HG02852 (cell line): ENCODE measurements around the gene ITGAD.

Experiments
- ATAC-seq: cut with Tn5 transposase; IDR thresholded peaks from one replicate; pipeline ENCODE4 v1.9.1; 2021; ENCODE audit warnings: mild to moderate bottlenecking, moderate library complexity; ENCODE audit not compliant: unreplicated experiment

ITGAD gene

DNA sequence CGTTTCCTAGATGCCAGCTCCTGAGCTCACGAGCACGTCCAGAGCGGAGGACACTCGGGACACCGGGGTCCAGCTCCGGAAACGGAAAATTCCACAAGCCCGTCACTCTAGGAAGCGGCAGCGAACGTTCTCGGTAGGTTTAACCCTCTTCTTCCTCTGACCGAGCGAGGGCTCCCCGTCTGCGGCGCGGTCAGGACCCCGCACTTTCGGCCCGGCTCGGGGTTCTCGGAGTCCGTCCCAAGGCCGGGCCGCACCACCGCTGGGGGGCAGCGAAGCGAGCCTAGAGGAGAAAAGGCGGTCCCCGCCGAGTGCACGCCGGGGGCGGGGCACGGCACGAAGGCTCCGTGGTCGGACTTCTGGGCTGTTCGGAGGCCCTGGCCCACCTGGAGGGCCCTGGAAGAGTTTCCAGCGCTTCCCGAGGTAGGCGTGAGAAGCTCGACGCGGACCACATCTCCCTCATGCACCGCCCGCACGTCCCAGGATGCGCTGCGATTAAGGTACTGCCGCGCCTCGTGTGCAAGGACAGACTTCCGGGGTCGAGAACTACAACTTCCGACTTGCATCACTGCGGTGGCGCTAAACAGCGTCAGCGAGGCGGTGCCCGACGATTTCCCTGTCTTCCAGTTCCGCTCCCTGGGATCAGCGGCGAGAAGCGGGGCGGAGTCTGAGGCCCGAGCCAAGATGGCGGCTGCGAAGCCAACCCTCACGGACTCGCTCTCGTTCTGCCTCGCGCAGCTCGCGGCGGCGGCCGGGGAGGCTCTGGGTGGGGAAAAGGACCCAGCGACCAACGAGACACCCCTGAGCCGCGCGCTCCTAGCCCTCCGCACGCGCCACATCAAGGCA is 65.9 kb downstream of the ITGAD start, which contains the start of gene ARMC5:
Gene ARMC5, plus strand, starts transcription at position 658 of the 843 bp plus-strand sequence. Its CDS starts 24 bp downstream, at position 682.
- ATAC-seq = peak; percentile 75

DNA sequence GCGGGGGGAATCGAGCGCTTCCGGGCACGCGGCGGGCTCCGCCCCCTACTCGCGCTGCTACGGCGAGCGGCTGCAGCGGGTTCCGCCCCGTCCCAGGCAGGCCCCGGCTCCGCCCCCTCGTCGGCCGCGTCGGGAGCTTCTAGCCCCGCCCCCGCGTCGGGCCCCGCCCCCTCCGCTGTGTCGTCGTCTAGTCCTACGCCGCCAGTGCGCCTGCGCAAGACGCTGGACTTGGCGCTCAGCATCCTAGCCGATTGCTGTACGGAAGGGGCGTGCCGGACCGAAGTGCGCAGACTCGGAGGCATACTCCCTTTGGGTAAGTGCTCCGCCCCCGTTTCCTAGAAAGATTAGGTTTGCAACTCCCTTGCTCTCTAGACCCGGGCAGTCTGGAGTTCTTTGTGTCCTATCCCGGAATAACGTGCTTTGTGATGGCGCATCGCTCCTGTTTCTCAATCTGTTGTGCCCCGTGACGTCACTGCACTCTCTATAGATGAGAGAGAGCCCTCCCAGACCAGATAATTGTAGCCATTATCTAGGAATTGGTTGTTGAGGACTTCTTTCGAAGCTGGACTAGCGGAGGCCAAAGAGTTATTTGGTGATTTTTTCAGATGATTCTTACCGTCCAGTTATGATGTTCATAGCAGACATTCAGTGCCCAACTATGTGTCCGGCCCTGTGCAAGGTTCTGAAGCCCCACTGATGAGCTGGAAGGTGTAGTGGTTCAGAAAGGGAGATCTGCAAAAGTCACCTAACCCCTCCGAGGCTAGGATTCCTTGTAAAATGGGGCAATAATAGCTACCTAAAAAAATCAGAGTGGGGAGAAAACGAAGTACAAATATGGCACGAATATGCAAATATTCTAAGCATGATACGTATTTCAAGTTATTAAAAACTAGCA is 66.8 kb downstream of the ITGAD start:
- peak; percentile 66 for ATAC-seq

DNA sequence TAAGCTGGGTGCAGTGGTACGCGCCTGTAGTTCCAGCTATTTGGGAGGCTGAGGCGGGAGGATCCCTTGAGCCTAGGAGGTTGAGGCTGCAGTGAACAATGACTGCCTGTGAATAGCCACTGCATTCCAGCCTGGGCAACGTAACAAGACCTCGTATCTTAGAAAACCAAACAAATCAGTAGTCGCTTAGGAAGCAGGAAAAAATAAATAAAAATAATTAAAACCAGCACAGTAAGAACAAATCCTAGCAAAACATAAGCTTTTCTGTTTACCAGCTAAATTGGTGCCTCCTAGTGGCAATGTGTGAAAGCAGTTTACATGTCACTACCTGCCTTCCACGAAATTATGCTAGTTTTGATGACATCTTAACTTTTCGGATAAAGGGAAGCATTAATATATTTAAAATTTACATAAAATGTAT is 67.5 kb downstream of the ITGAD start:
- ATAC-seq = no peak

DNA sequence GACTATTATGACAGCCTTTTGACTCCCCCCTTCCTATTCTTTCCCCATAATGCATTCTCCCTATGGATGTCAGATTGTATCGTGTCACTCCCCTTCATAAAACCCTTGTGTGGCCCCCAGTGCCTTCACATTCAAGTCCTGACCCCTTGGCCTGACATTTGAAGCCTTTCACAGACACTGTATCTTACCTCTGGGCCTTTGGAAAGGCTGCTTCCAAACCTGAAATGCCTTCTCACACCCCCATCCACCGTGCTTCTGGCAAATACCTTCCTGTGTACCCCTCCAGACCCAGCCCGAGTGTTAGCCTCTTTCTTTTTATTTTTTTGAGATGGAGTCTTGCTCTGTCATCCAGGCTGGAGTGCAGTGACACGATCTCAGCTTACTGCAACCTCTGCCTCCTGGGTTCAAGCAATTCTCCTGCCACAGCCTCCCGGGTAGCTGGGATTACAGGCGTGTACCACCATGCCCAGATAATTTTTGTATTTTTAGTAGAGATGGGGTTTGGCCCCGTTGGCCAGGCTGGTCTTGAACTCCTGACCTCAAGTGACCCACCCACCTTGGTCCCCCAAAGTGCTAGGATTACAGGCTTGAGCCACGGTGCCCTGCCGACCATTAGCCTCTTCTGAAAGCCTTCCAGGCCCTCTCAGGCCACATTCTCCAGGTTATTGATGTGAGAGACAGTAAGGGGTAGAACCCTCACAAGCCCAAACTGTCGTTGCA is 68.2 kb downstream of the ITGAD start:
- no peak for ATAC-seq

DNA sequence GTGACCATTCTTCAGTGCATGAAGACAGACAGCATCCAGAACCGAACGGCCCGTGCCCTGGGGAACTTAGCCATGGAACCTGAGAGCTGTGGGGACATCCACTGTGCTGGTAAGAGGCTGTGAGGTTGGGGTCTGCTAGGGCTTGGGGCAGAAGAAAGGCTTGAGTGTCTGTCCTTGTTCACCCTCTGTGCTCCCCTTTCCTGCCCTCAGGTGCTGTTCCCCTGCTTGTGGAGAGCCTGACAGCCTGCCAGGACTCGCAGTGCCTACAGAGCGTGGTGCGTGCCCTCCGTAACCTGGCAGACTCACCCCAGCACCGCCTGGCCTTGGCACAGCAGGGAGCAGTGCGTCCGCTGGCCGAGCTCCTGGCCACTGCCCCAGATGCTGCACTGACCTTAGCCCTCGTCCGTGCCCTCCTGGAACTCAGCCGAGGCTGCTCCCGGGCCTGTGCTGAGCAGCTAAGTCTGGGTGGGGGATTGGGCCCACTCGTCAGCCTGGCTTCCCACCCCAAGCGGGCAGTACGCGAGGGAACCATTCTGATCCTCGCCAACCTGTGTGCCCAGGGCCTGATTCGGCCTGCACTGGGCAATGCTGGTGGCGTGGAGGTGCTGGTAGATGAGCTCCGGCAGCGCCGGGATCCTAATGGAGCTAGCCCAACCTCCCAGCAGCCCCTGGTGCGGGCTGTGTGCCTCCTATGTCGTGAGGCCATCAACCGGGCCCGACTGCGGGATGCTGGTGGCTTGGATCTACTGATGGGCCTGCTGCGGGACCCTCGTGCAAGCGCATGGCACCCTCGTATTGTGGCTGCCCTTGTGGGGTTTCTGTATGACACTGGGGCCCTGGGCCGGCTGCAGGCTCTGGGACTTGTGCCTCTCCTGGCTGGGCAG is 69.0 kb downstream of the ITGAD start:
- no peak for ATAC-seq

DNA sequence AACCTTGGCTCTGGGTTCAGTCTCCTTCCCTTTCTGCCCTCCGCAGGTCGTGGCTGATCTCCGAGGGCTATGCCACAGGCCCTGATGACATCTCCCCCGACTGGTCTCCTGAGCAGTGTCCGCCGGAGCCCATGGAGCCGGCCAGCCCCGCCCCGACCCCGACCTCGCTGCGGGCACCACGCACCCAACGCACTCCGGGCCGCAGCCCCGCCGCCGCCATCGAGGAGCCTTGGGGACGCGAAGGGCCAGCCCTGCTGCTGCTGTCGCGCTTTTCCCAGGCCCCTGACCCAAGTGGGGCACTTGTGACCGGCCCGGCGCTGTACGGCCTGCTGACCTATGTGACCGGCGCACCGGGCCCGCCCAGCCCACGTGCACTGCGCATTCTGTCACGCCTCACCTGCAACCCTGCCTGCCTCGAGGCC is 71.2 kb downstream of the ITGAD start:
- ATAC-seq = no peak

DNA sequence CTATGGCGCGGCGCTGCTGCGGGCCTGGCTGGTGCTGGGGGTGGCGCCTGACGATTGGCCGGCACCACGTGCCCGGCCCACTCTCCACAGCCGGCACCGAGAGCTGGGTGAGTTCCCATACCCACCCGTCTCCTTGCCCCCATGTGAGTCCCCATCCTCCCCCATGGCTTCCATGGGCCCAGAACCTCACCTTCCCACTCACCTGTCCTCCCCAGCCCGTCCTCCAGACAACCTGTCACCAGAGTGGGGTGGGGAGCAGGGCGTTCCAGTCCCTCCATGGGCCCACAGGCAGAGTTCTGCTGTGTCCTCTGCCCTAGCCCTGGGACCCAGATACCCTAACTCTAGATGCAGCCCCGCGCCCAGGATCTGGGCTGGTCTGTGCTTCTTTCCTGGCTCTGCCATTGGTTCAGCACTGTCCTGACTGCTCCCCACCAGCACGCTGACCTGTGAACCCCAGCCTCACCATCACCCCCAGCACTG is 71.7 kb downstream of the ITGAD start:
- ATAC-seq = no peak

DNA sequence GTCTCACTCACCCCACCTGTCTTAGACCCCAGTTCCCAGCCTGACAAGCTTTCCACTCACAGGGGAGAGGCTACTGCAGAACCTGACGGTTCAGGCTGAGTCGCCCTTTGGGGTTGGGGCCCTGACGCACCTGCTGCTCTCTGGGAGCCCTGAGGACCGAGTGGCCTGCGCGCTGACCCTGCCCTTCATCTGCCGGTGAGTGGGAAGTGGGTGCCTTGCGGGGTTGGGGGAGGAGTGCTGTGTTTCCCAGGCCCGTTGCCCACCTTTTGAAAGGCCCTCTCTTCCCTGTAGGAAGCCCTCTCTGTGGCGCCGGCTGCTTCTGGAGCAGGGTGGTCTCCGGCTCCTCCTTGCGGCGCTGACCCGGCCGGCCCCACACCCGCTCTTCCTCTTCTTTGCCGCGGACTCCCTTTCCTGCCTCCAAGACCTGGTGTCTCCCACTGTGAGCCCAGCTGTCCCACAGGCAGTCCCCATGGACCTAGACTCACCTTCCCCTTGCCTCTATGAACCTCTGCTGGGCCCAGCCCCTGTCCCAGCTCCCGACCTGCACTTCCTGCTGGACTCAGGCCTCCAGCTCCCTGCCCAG is 72.7 kb downstream of the ITGAD start:
- ATAC-seq = no peak

DNA sequence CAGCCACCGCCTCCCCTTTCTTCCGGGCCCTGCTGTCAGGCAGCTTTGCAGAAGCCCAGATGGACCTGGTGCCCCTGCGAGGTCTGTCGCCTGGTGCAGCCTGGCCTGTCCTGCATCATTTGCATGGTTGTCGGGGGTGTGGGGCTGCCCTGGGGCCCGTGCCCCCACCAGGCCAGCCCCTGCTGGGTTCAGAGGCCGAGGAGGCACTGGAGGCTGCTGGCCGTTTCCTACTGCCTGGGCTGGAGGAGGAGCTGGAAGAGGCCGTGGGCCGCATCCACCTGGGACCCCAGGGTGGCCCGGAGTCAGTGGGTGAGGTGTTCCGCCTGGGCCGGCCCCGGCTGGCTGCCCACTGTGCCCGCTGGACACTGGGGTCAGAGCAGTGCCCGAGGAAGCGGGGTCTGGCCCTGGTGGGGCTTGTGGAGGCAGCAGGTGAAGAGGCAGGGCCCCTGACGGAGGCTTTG is 73.3 kb downstream of the ITGAD start:
- ATAC-seq = no peak

DNA sequence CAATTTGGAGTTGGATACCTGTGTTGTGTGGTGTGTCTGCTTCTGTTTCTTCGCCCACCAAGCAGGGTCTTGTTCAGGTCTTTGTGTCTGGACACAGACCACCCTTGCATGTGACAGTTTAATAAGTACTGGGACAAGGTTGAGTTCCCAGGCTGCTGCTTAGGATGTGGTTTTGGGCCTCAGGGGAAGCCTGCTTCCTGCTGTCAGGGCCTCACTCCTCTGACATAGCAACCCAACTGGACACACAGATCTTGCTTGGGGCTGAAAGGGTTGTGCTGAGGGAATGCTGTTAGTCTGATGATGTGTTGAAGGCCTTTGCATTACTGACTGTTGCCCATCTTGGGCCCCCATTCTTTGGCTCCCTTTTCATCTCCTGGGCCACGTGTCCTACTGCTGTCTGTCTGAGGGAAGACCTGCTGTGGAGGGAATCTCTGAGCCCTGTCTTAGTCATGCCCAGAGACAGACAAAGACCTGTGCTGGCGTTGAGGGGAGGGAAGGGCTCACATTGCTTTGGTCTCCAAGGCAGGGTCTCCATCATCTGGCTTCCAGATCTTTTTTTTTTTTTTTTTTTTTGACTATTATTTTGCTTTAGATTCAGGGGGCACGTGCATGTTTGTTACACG is 74.1 kb downstream of the ITGAD start:
- ATAC-seq = no peak

DNA sequence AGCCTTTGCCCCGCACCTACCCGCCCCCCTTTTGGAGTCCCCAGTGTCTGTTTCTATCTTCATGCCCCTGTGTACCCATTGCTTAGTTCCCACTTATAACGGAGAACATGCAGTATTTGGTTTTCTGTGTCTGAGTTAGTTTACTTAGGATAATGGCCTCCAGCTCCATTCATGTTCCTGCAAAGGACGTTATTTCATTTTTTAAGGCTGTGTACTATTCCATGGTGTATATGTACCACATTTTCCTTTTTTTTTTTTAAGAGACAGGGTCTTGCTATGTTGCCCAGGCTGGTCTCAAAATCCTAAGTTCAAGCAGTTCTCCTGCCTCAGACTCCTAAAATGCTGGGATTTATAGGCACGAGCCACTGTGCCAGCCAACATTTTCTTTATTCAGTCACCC is 74.7 kb downstream of the ITGAD start:
- no peak for ATAC-seq

DNA sequence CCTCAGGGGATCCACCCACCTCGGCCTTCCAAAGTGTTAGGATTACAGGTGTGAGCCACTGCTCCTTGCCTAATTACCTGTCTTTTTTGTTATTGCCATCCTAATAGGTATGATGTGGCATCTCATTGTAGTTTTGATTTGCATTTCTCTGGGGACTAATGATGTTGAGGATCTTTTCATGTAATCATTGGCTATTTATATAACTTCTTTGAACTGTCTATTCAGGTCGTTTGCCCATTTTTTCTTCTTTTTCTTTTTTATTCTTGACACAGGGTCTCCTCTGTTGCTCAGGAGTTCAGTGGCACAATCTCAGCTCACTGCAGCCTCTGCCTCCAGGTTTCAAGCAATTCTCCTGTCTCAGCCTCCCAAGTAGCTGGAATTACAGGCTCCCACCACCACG is 77.5 kb downstream of the ITGAD start:
- ATAC-seq = no peak

DNA sequence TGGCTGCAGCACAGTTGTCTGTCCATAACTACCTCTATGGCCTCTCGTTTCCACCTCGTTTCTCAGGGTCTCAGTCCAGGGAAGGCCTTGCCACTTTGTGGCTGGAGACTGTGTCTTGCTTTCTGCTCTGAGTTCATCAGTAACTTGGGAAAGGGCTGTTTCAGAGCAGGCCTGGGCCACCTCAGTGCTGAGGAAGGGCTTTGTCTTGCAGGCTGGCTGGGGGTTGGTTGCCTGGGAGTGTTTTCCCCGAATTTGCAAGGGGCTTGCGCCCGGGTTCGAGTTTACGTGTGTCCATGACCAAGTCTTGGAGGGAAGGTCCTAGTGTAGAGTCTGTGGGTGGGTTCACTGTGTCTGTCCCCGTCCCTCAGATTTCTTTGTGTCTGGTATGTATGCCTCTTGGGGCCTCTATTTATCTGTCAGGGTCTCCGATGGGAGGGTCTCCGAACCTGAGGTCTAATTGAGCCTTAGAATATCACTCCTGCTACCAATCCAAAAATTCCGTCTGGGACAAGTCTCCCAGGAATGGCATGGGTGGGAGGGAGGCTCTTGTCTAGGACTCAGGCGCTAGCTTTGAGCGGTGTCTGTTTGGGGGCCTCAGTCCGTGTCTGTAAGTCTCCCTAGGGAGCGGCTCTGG is 78.2 kb downstream of the ITGAD start:
- ATAC-seq = no peak

DNA sequence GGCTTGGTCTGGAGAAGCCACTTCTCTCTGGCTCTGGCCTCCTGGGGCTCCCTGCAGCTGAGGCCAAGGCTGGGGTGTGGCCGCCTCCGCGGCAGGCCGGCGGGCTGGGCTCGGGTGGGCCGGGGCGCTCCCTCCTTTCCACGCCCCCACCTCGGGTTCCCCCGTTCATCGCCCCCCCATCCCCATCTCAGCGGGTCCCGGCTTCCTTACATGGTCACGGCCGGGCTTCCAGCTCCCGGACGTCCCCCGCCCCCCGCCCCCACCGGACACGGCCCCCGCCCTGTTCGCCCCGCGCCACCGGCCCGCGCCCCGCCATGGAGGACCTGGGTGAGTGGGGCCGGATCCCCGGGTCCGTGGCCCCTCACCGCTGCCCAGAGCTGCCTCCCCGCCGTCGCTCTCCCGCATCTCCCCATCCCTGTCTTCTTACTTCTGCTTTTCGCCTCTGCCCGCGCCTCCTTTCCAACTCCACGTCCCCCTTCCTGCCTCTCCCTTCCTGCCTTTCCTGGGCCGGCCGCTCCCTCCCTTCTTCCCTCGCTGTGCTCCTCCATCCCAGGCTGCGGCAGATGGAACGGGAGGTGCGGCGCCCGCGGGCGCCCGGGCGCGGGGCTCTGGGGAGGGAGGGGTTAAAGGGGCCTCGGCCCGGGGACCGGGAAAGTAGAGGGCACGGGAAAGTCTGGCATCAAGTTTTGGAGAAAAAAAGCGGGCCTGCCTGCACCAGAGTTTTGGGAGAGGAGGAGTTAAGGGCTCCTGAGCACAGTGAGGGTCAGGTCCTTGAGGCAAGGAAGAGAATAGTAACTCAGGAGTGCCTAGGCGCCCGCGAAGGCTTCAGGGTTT is 79.0 kb downstream of the ITGAD start, which contains the start of gene TGFB1I1:
Gene TGFB1I1, plus strand, starts transcription at position 278 of the 834 bp plus-strand sequence. Its CDS starts 37 bp downstream, at position 315.
- no peak for ATAC-seq

DNA sequence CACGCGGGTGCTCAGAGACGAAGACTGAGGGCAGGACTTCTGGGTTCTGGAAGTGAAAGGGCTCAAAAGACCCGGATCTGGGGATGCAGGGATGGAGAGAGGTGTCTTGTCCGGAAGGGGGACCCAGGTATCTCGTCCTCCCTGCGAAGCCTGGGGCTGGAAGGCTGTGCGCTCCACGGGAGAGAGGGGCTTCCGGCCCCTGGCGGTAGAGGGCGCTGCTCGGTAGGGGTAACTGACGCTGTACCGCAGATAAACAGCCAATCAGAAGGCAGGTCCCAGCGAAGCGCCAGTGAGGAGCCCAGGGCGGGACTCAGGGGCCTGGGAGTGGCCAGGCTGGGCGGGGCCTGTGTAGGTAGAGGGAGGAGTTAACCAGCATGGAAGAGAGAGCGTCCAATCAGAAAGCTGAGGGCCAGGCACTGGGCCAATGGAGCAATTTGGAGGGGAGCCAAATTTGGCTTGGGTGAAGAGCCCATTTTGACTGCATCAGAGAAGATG is 79.6 kb downstream of the ITGAD start:
- ATAC-seq = no peak

DNA sequence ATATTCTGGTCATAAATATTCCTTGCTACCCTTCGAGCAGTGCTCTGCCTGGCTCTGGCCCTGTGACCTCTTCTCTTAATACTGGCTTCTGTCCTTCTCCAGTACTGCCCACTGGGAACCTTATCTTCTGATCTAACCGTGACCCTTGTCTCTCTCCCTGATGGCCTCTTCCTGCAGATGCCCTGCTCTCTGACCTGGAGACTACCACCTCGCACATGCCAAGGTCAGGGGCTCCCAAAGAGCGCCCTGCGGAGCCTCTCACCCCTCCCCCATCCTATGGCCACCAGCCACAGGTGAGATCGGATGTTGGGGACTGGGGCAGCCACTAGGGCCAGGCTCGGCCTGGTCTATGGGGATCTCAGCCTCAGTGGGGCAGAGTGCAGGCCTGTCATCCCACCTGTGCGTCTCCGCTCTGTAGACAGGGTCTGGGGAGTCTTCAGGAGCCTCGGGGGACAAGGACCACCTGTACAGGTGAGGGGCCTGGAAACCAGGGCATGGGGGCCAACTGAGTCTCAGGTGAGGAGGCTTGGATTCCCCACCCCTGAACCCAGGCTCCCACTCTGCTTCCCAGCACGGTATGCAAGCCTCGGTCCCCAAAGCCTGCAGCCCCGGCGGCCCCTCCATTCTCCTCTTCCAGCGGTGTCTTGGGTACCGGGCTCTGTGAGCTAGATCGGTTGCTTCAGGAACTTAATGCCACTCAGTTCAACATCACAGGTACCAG is 80.3 kb downstream of the ITGAD start:
- ATAC-seq = no peak
